ENCODE measurements around the gene NKAIN2. TPM values are rescaled to one million over a fixed set of nuclear protein-coding genes. Genes with fewer than 3 reads are reported as not detected.

Gene NKAIN2
- total RNA-seq, 1 donor from 2014 or later = 4.0 TPM

DNA sequence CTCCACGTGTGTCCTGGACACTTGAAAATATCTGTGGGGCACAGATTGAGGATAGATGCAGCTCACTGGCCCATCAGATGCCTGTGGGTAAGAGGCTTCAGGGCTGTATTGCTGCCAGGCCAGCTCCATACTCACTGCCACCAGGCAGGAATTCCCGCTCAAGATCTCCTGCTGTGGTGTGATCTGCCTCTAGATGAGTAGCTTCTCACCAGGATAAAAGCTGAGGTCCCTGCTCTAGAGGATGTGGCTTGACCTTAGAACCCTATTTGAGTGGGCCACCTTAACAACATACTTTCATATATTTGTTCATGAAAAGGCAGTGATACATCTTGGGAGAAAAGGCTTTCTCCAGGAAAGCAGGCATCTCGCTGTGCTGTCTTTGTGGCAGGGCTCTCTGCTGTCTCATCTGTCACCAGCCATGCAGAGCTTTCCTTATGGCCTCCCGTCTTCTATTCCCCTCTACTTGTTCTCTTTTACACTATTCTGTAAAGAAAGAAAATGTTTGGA lies 992.9 kb downstream of the NKAIN2 start:
- H3K4me1 Mint-ChIP-seq (ENCODE audit: low read depth) = peaks cover 16% of the 10 kb centered on the region
- H3K27ac Mint-ChIP-seq (ENCODE audit: unreplicated experiment) = no peak overlapping the region

GRCh38 chr6:124797224-124797623 lies 993.6 kb downstream of the NKAIN2 start:
- no peak for DNase-seq (ENCODE audit: low spot score)
- Mint-ChIP-seq H3K9me3 (ENCODE audit: low read depth) (no peaks in the 10 kb centered on the region), H3K27ac (ENCODE audit: unreplicated experiment) (no peak overlapping the region), H3K4me1 (ENCODE audit: low read depth) (peaks cover 16% of the 10 kb centered on the region), H3K4me3 (ENCODE audit: unreplicated experiment) (no peak overlapping the region), H3K36me3 (ENCODE audit: low read depth) (no peaks in the 10 kb centered on the region), H3K27me3 (ENCODE audit: low read depth) (no peaks in the 10 kb centered on the region)
- TF ChIP-seq CTCF (IDR thresholded peaks at IDR 0.05) = no peak

More for the DNA sequence above, 992.9 kb downstream of the NKAIN2 start:
- no peaks in the 10 kb centered on the region for H3K9me3 Mint-ChIP-seq (ENCODE audit: low read depth)
- DNase-seq (ENCODE audit: low spot score) = no peak
- TF ChIP-seq CTCF (IDR thresholded peaks at IDR 0.05) = no peak
- H3K36me3 Mint-ChIP-seq (ENCODE audit: low read depth) = no peaks in the 10 kb centered on the region
- no peak overlapping the region for H3K4me3 Mint-ChIP-seq (ENCODE audit: unreplicated experiment)
- no peaks in the 10 kb centered on the region for H3K27me3 Mint-ChIP-seq (ENCODE audit: low read depth)

DNA sequence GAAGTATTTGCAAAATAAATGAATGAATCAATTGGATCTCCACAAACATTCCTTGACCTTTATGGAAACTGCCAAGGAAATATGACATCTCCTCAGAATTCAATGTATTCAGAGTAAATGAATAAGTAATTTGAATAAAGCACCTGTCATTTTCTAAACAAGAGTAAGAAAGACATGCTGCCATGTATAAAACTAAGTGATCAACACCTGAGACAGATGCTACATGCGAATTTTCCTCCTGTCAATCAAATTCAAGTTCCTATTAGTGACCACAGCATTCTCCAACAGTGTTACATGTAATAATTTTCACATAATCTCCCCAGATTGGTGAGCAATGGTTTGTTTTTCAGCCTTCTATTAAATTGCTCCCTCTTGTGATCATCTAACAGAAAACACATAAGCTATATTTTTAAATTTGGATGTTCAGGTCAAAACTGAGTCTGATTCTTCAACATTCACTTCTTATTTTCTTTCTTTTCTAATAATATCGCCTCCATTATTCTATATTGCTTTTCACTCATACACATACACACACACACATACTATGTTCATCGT lies 995.4 kb downstream of the NKAIN2 start:
- no peak overlapping the region for H3K4me3 Mint-ChIP-seq (ENCODE audit: unreplicated experiment)
- TF ChIP-seq CTCF (IDR thresholded peaks at IDR 0.05) = peak; percentile 78
- H3K36me3 Mint-ChIP-seq (ENCODE audit: low read depth) = no peaks in the 10 kb centered on the region
- H3K27ac Mint-ChIP-seq (ENCODE audit: unreplicated experiment) = no peak overlapping the region
- peaks cover 2% of the 10 kb centered on the region for H3K27me3 Mint-ChIP-seq (ENCODE audit: low read depth)
- no peak for DNase-seq (ENCODE audit: low spot score)
- H3K9me3 Mint-ChIP-seq (ENCODE audit: low read depth) = no peaks in the 10 kb centered on the region
- H3K4me1 Mint-ChIP-seq (ENCODE audit: low read depth) = peaks cover 7% of the 10 kb centered on the region

DNA sequence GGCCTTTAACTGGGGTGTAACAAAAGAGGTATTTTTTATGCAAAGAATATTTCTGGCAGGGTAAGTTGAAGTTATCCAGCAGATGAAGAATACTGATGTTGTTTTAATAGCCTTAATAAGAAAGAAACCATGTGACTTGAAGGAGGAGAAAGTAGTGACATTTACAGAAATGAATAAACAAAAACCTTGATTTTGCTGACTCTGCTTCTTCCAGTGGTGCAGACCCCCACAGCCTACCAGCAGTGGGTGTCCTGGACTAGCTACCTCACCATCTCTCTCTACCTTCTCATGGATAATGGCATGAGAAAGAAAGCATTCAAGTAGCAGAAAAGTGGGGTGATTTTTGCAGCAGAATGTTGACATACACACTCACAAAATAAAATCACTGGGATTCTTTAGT lies 996.0 kb downstream of the NKAIN2 start:
- DNase-seq (ENCODE audit: low spot score) = no peak
- peaks cover 7% of the 10 kb centered on the region for H3K4me1 Mint-ChIP-seq (ENCODE audit: low read depth)
- TF ChIP-seq CTCF (IDR thresholded peaks at IDR 0.05) = no peak
- peaks cover 2% of the 10 kb centered on the region for H3K36me3 Mint-ChIP-seq (ENCODE audit: low read depth)
- H3K4me3 Mint-ChIP-seq (ENCODE audit: unreplicated experiment) = no peak overlapping the region
- H3K27me3 Mint-ChIP-seq (ENCODE audit: low read depth) = peaks cover 2% of the 10 kb centered on the region
- H3K27ac Mint-ChIP-seq (ENCODE audit: unreplicated experiment) = no peak overlapping the region
- no peaks in the 10 kb centered on the region for H3K9me3 Mint-ChIP-seq (ENCODE audit: low read depth)

GRCh38 chr6:124800222-124800621 lies 996.6 kb downstream of the NKAIN2 start:
- Mint-ChIP-seq H3K27me3 (ENCODE audit: low read depth) (peaks cover 2% of the 10 kb centered on the region), H3K27ac (ENCODE audit: unreplicated experiment) (no peak overlapping the region), H3K4me1 (ENCODE audit: low read depth) (peaks cover 7% of the 10 kb centered on the region), H3K36me3 (ENCODE audit: low read depth) (peaks cover 2% of the 10 kb centered on the region), H3K9me3 (ENCODE audit: low read depth) (no peaks in the 10 kb centered on the region), H3K4me3 (ENCODE audit: unreplicated experiment) (no peak overlapping the region)
- no peak for DNase-seq (ENCODE audit: low spot score)
- no peak for TF ChIP-seq CTCF (IDR thresholded peaks at IDR 0.05)
